Parathyroid adenoma (tissue), 2 donors: ENCODE measurements around the gene RBM24.

Experiments used
- H2AFZ ChIP-seq: fragments of 300-600 bp; sonication (generic); one replicate; pipeline ENCODE4 v1.7.0; 2017; ENCODE audit warnings: antibody characterized with exemption, mild to moderate bottlenecking
- H3K27ac ChIP-seq: fragments of 300-600 bp; sonication (generic); one replicate; pipeline ENCODE4 v1.7.0; 2017
- H3K27me3 ChIP-seq: fragments of 300-600 bp; sonication (generic); one replicate; pipeline ENCODE4 v1.7.0; 2017; ENCODE audit warnings: low read length; ENCODE audit not compliant: control insufficient read depth, insufficient read depth
- H3K36me3 ChIP-seq: fragments of 300-600 bp; sonication (generic); one replicate; pipeline ENCODE4 v1.7.0; 2017; ENCODE audit warnings: low read length; ENCODE audit not compliant: control insufficient read depth, insufficient read depth
- H3K4me1 ChIP-seq: fragments of 300-600 bp; sonication (generic); one replicate; pipeline ENCODE4 v1.7.0; 2017; ENCODE audit warnings: control low read depth
- H3K4me2 ChIP-seq: fragments of 300-600 bp; sonication (generic); one replicate; pipeline ENCODE4 v1.7.0; 2017; ENCODE audit warnings: low read length
- H3K4me3 ChIP-seq: fragments of 300-600 bp; sonication (generic); one replicate; pipeline ENCODE4 v1.7.0; 2017; ENCODE audit warnings: low read depth, low read length
- H3K79me2 ChIP-seq: fragments of 300-600 bp; sonication (generic); one replicate; pipeline ENCODE4 v1.7.0; 2017; ENCODE audit warnings: control low read depth
- H3K9ac ChIP-seq: fragments of 300-600 bp; sonication (generic); one replicate; pipeline ENCODE4 v1.7.0; 2017; ENCODE audit warnings: mild to moderate bottlenecking
- H3K9me3 ChIP-seq: fragments of 300-600 bp; sonication (generic); one replicate; pipeline ENCODE4 v1.7.0; 2017; ENCODE audit warnings: low read length; ENCODE audit not compliant: control insufficient read depth
- CTCF ChIP-seq: fragments of 300-600 bp; sonication (generic); IDR thresholded peaks from one replicate; pipeline ENCODE4 v1.7.0; 2017; ENCODE audit warnings: antibody characterized with exemption, mild to moderate bottlenecking
- donor health status: primary hyperparathyroidism.

RBM24 gene

GRCh38 chr6:17277256-17277655 is 3.9 kb upstream of the RBM24 start:
- Histone ChIP-seq H3K27me3 (no peaks in the 10 kb centered on the region), H3K9me3 (no peaks in the 10 kb centered on the region), H3K4me3 (no peak overlapping the region), H3K27ac (no peak overlapping the region), H3K79me2 (no peaks in the 10 kb centered on the region), H3K4me2 (no peak overlapping the region), H3K36me3 (no peaks in the 10 kb centered on the region), H3K4me1 (no peaks in the 10 kb centered on the region), H2AFZ (no peak overlapping the region), H3K9ac (no peak overlapping the region)
- TF ChIP-seq CTCF: no peak

- TF ChIP-seq CTCF: no peak
- H3K4me1 ChIP-seq: no peaks in the 10 kb centered on the region
- no peak overlapping the region for H3K4me2 ChIP-seq
- H3K9me3 ChIP-seq: no peaks in the 10 kb centered on the region
- H3K9ac ChIP-seq: no peak overlapping the region
- H3K27ac ChIP-seq: no peak overlapping the region
- H3K79me2 ChIP-seq: no peaks in the 10 kb centered on the region
- no peaks in the 10 kb centered on the region for H3K27me3 ChIP-seq
- H3K4me3 ChIP-seq: no peak overlapping the region
- H3K36me3 ChIP-seq: no peaks in the 10 kb centered on the region
- H2AFZ ChIP-seq: peak overlapping the region; percentile 19
Measured at GRCh38 chr6:17278289-17279063, 2.7 kb upstream of the RBM24 start.

- Histone ChIP-seq H3K79me2 (no peaks in the 10 kb centered on the region), H3K9me3 (no peaks in the 10 kb centered on the region), H3K27ac (no peak overlapping the region), H3K4me2 (no peak overlapping the region), H3K4me1 (no peaks in the 10 kb centered on the region), H3K27me3 (no peaks in the 10 kb centered on the region), H3K36me3 (no peaks in the 10 kb centered on the region), H2AFZ (peak overlapping the region; percentile 64), H3K4me3 (no peak overlapping the region), H3K9ac (no peak overlapping the region)
- no peak for TF ChIP-seq CTCF
Measured at GRCh38 chr6:17280138-17280537, 1.0 kb upstream of the RBM24 start.

GRCh38 chr6:17280552-17281090 is 540 bp upstream of the RBM24 start:
- Histone ChIP-seq H3K4me2 (peak overlapping the region; percentile 98), H3K9me3 (no peaks in the 10 kb centered on the region), H3K27ac (no peak overlapping the region), H3K4me1 (no peaks in the 10 kb centered on the region), H2AFZ (peak overlapping the region; percentile 75), H3K79me2 (no peaks in the 10 kb centered on the region), H3K4me3 (peak overlapping the region; percentile 40), H3K9ac (no peak overlapping the region), H3K36me3 (no peaks in the 10 kb centered on the region), H3K27me3 (no peaks in the 10 kb centered on the region)
- TF ChIP-seq CTCF: no peak
